Neural cell (in vitro differentiated cells): ENCODE measurements around the gene RALGAPB. TPM values are rescaled to one million over a fixed set of nuclear protein-coding genes. Genes with fewer than 3 reads are reported as not detected.

Experiments
- H2AFZ ChIP-seq: fragments of 200-600, 300-800 bp; sonication (generic), shearing (Covaris generic); 2 replicates; pipeline ENCODE4 v1.6.0; 2014; ENCODE audit warnings: low read depth, mild to moderate bottlenecking, antibody characterized with exemption, low read length, moderate library complexity
- H3F3A ChIP-seq: fragments of 200-600 bp; shearing (Covaris generic); 2 replicates; pipeline ENCODE4 v1.6.1; 2016; ENCODE audit warnings: mild to moderate bottlenecking, moderate library complexity, mixed read lengths, antibody characterized with exemption, low read length; ENCODE audit not compliant: insufficient read depth, poor library complexity, severe bottlenecking
- H3K27ac ChIP-seq: fragments of 200-600, 300-800 bp; sonication (generic), shearing (Covaris generic); 2 replicates; pipeline ENCODE4 v1.5.1; 2014; ENCODE audit warnings: mild to moderate bottlenecking, low read length, moderate library complexity
- H3K27me3 ChIP-seq: fragments of 300-800, 200-600 bp; sonication (generic), shearing (Covaris generic); 2 replicates; pipeline ENCODE4 v1.6.0; 2014; ENCODE audit warnings: mild to moderate bottlenecking, low read depth, low read length, moderate library complexity; ENCODE audit not compliant: insufficient read depth
- H3K36me3 ChIP-seq: fragments of 300-800, 200-600 bp; sonication (generic), shearing (Covaris generic); 2 replicates; pipeline ENCODE4 v1.5.1; 2014; ENCODE audit warnings: mild to moderate bottlenecking, antibody characterized with exemption, low read length, moderate library complexity; ENCODE audit not compliant: insufficient read depth
- H3K4me2 ChIP-seq: fragments of 300-800, 200-600 bp; sonication (generic), shearing (Covaris generic); 2 replicates; pipeline ENCODE4 v1.6.0; 2014; ENCODE audit warnings: mild to moderate bottlenecking, low read length
- H3K4me3 ChIP-seq: fragments of 300-800, 200-600 bp; sonication (generic), shearing (Covaris generic); 2 replicates; pipeline ENCODE4 v1.5.1; 2014; ENCODE audit warnings: mild to moderate bottlenecking, low read length, moderate library complexity
- H3K79me2 ChIP-seq: fragments of 200-600 bp; shearing (Covaris generic); replicated peaks from 2 replicates; pipeline ENCODE4 v1.6.0; 2014; ENCODE audit warnings: mild to moderate bottlenecking, low read length, moderate library complexity; ENCODE audit not compliant: insufficient read depth
- H3K9ac ChIP-seq: fragments of 300-800, 200-600 bp; sonication (generic), shearing (Covaris generic); 2 replicates; pipeline ENCODE4 v1.6.1; 2016; ENCODE audit warnings: mild to moderate bottlenecking, low read length, mixed read lengths
- H3K9me2 ChIP-seq: fragments of 200-600 bp; shearing (Covaris generic); 2 replicates; pipeline ENCODE4 v1.6.1; 2016; ENCODE audit warnings: mild to moderate bottlenecking, low read length, mixed read lengths; ENCODE audit not compliant: insufficient read depth
- H3K9me3 ChIP-seq: fragments of 200-600, 300-800 bp; sonication (generic), shearing (Covaris generic); 2 replicates; pipeline ENCODE4 v1.6.1; 2016; ENCODE audit warnings: mild to moderate bottlenecking, mixed run types, low read length, moderate library complexity, mixed read lengths
- H4K20me1 ChIP-seq: fragments of 200-600 bp; shearing (Covaris generic); 2 replicates; pipeline ENCODE4 v1.6.1; 2016; ENCODE audit warnings: mild to moderate bottlenecking, mixed run types; ENCODE audit not compliant: insufficient read depth
- CTCF ChIP-seq: fragments of 450-650 bp; IDR thresholded peaks from 2 replicates; pipeline ENCODE4 v1.5.1; 2014; ENCODE audit warnings: antibody characterized with exemption, mild to moderate bottlenecking, moderate library complexity; ENCODE audit not compliant: poor library complexity, severe bottlenecking
- EP300 ChIP-seq: fragments of 450-650 bp; conservative IDR thresholded peaks from 2 replicates; pipeline ENCODE4 v1.6.1; 2014; ENCODE audit warnings: antibody characterized with exemption, mild to moderate bottlenecking, moderate library complexity; ENCODE audit not compliant: poor library complexity, severe bottlenecking
- EZH2 ChIP-seq: fragments of 200-600, 300-800 bp; shearing (Covaris generic), sonication (generic); IDR thresholded peaks from 2 replicates; pipeline ENCODE4 v1.6.1; 2014; ENCODE audit warnings: antibody characterized with exemption, low read length, borderline replicate concordance, mild to moderate bottlenecking; ENCODE audit not compliant: insufficient read depth, poor library complexity, severe bottlenecking
- MXI1 ChIP-seq: fragments of 450-650 bp; conservative IDR thresholded peaks from 2 replicates; pipeline ENCODE4 v1.6.1; 2014; ENCODE audit warnings: antibody characterized with exemption, mild to moderate bottlenecking; ENCODE audit not compliant: poor library complexity, severe bottlenecking
- POLR2AphosphoS5 ChIP-seq: IDR thresholded peaks from 2 replicates; pipeline ENCODE4 v1.6.1; 2012
- RAD21 ChIP-seq: fragments of 450-650 bp; conservative IDR thresholded peaks from 2 replicates; pipeline ENCODE4 v1.6.1; 2014; ENCODE audit warnings: antibody characterized with exemption, mild to moderate bottlenecking, moderate library complexity
- REST ChIP-seq: IDR thresholded peaks from 2 replicates; pipeline ENCODE4 v1.6.1; 2012; ENCODE audit warnings: borderline replicate concordance
- SMC3 ChIP-seq: fragments of 450-650 bp; conservative IDR thresholded peaks from 2 replicates; pipeline ENCODE4 v1.6.1; 2014; ENCODE audit warnings: antibody characterized with exemption, mild to moderate bottlenecking, moderate library complexity; ENCODE audit not compliant: poor library complexity
- TAF1 ChIP-seq: IDR thresholded peaks from 2 replicates; pipeline ENCODE4 v1.6.1; 2012; ENCODE audit warnings: low read depth
- polyA plus RNA-seq: library from polyadenylated mRNA; depleted of rRNA; stranded (reverse); fragments of >200 nt; gene quantifications from 2 replicates; pipeline ENCODE4 v1.2.3, GENCODE V29; 2014

RALGAPB gene
- polyA plus RNA-seq, 1 donor from 2014 or later, result 30.0 TPM

- Histone ChIP-seq H3K9ac (no peak overlapping the region), H3K9me3 (no peaks in the 10 kb centered on the region), H3K4me2 (no peak overlapping the region), H3K9me2 (no peaks in the 10 kb centered on the region), H3K36me3 (no peaks in the 10 kb centered on the region), H3K79me2 (no peaks in the 10 kb centered on the region), H4K20me1 (no peaks in the 10 kb centered on the region), H3K27me3 (peaks cover 14% of the 10 kb centered on the region), H3K27ac (no peak overlapping the region), H3F3A (no peaks in the 10 kb centered on the region), H3K4me3 (no peak overlapping the region), H2AFZ (no peak overlapping the region)
- TF ChIP-seq EP300 (no peak), MXI1 (no peak)
Measured at GRCh38 chr20:38603286-38603685, 130.6 kb downstream of the RALGAPB start.

- no peak for TF ChIP-seq RAD21
- no peak for TF ChIP-seq EP300
- TF ChIP-seq REST, result no peak
- TF ChIP-seq EZH2, result no peak
Measured at GRCh38 chr20:38604873-38605303, 132.2 kb downstream of the RALGAPB start.

GRCh38 chr20:38607351-38607750 lies 134.7 kb downstream of the RALGAPB start:
- Histone ChIP-seq H3K9ac (no peak overlapping the region), H3K4me2 (no peak overlapping the region), H2AFZ (no peak overlapping the region), H3F3A (no peaks in the 10 kb centered on the region), H3K27me3 (no peaks in the 10 kb centered on the region), H3K9me2 (no peaks in the 10 kb centered on the region), H3K36me3 (no peaks in the 10 kb centered on the region), H3K4me3 (no peak overlapping the region), H4K20me1 (no peaks in the 10 kb centered on the region), H3K79me2 (no peaks in the 10 kb centered on the region), H3K9me3 (no peaks in the 10 kb centered on the region), H3K27ac (no peak overlapping the region)
- TF ChIP-seq TAF1 (no peak), MXI1 (no peak), POLR2AphosphoS5 (no peak), SMC3 (no peak), EZH2 (no peak), RAD21 (no peak), CTCF (no peak), REST (no peak)

More at GRCh38 chr20:38604873-38605303, 132.2 kb downstream of the RALGAPB start:
- no peaks in the 10 kb centered on the region for H3K9me3 ChIP-seq
- H3K4me3 ChIP-seq, result no peak overlapping the region
- H3K36me3 ChIP-seq, result no peaks in the 10 kb centered on the region
- no peak overlapping the region for H3K4me2 ChIP-seq
- H2AFZ ChIP-seq, result no peak overlapping the region
- H3K27ac ChIP-seq, result no peak overlapping the region
- H3K9me2 ChIP-seq, result no peaks in the 10 kb centered on the region
- no peak overlapping the region for H3K9ac ChIP-seq
- no peaks in the 10 kb centered on the region for H3F3A ChIP-seq
- H3K27me3 ChIP-seq, result peaks cover 14% of the 10 kb centered on the region
- no peaks in the 10 kb centered on the region for H3K79me2 ChIP-seq
- no peaks in the 10 kb centered on the region for H4K20me1 ChIP-seq
